Measurements from ENCODE around the gene SLC35G6. TPM values are rescaled to one million over a fixed set of nuclear protein-coding genes. Genes with fewer than 3 reads are reported as not detected.

Gene SLC35G6
- total and polyA plus RNA-seq, 2 of the 13 experiments (the other 11 are each of a cell fraction or from before 2014, with no cell fraction given), result 0.07 TPM; not detected in 1

- TF ChIP-seq MYPOP (CRISPR knock-in tag; IDR thresholded peaks at IDR 0.05), result peak; percentile 87; the same call in 1 of the 2 replicates
- TF ChIP-seq THAP9 (CRISPR knock-in tag; IDR thresholded peaks at IDR 0.05; ENCODE audit: borderline replicate concordance), result peak; percentile 77; the same call in 1 of the 2 replicates
- TF ChIP-seq ATF3 (CRISPR knock-in tag; IDR thresholded peaks at IDR 0.05), result no peak
- TF ChIP-seq ZHX2 (IDR thresholded peaks at IDR 0.05; ENCODE audit: low read depth), result no peak
- no peak for TF ChIP-seq ZHX2 (CRISPR knock-in tag; IDR thresholded peaks at IDR 0.05; ENCODE audit: borderline replicate concordance)
- TF ChIP-seq REPIN1 (CRISPR knock-in tag; IDR thresholded peaks at IDR 0.05; ENCODE audit: borderline replicate concordance, low read depth), result no peak
- no peak for TF ChIP-seq RFX5 (IDR thresholded peaks at IDR 0.05; ENCODE audit: low read depth, low read length)
- no peak for TF ChIP-seq ZNF737 (CRISPR knock-in tag; IDR thresholded peaks at IDR 0.05; ENCODE audit: borderline replicate concordance)
- no peak; the same call in 1 of the 2 replicates for TF ChIP-seq MXD3 (CRISPR knock-in tag; IDR thresholded peaks at IDR 0.05)
- peak in 1 of 2 experiments; percentile 27; a peak in 1 of 4 replicates for TF ChIP-seq KLF16 (CRISPR knock-in tag; IDR thresholded peaks at IDR 0.05)
- no peak for TF ChIP-seq MLLT10 (CRISPR knock-in tag; IDR thresholded peaks at IDR 0.05)
- TF ChIP-seq ZNF83 (CRISPR knock-in tag; IDR thresholded peaks at IDR 0.05; ENCODE audit: borderline replicate concordance), result no peak
- peak; percentile 68 for TF ChIP-seq GATAD1 (CRISPR knock-in tag; IDR thresholded peaks at IDR 0.05)
- no peak; the same call in 1 of the 2 replicates for TF ChIP-seq ZFP36L1 (CRISPR knock-in tag; IDR thresholded peaks at IDR 0.05)
- TF ChIP-seq MTA3 (CRISPR knock-in tag; IDR thresholded peaks at IDR 0.05), result no peak
- TF ChIP-seq PAX8 (CRISPR knock-in tag; IDR thresholded peaks at IDR 0.05; ENCODE audit: borderline replicate concordance), result 0 out of 2 replicates have a peak, but pooled peaks have one; percentile 43
- peak; percentile 81 for TF ChIP-seq ZNF761 (CRISPR knock-in tag; conservative IDR thresholded peaks at IDR 0.05)
Observed at GRCh38 chr17:7444682-7445618, 36.3 kb upstream of the SLC35G6 start, which contains the start of gene CHRNB1 (continued).

All from HepG2 (cell line).